Vagina (tissue), 2 donors: ENCODE results near the gene CNTF.

Experiments used
- CTCF ChIP-seq, 3 experiments: fragments of 450-650 bp in 2 of 3; fragments of 200-600 bp in 1 of 3; sonication (generic) in 1 of 3; IDR thresholded peaks; one replicate each; pipeline ENCODE4 v1.5.1; 2017 to 2019; ENCODE audit warnings: antibody characterized with exemption in 3 of 3, mild to moderate bottlenecking in 2 of 3, moderate library complexity in 2 of 3
- POLR2A ChIP-seq, 2 donors: fragments of 450-650 bp; IDR thresholded peaks; one replicate each; pipeline ENCODE4 v1.6.1; 2017; ENCODE audit warnings: antibody characterized with exemption in 2 of 2, mild to moderate bottlenecking in 2 of 2, moderate library complexity in 2 of 2
- POLR2AphosphoS5 ChIP-seq, 2 donors: sonication (generic); formaldehyde crosslinking; IDR thresholded peaks; one replicate each; pipeline ENCODE4 v1.9.0; 2017; ENCODE audit warnings: antibody characterized with exemption in 2 of 2, mild to moderate bottlenecking in 2 of 2, low read depth in 1 of 2; ENCODE audit not compliant: insufficient read depth in 1 of 2

GRCh38 chr11:58645854-58646253 lies 23.4 kb downstream of the CNTF start:
- TF ChIP-seq POLR2AphosphoS5 (IDR thresholded peaks at IDR 0.05; ENCODE audit: insufficient read depth in 1 of 2, low read depth in 1 of 2), result no peak
- no peak for TF ChIP-seq POLR2A (IDR thresholded peaks at IDR 0.05)
- TF ChIP-seq CTCF (IDR thresholded peaks at IDR 0.05), result no peak
